Right atrium auricular region (tissue), 2 donors: Measurements from ENCODE around the gene STXBP2. TPM values are rescaled to one million over a fixed set of nuclear protein-coding genes. Genes with fewer than 3 reads are reported as not detected.

Experiments
- DNase-seq: peaks from one replicate; pipeline ENCODE4 v3.0.0-alpha.2; 2019; ENCODE audit warnings: low spot score
- H3K27ac ChIP-seq, 2 donors: fragments of 200-600 bp; sonication (generic); 1 replicate in 1 of 2; 2 replicates in 1 of 2; pipeline ENCODE4 v1.5.1; 2016 to 2019
- H3K27me3 ChIP-seq, 2 donors: fragments of 200-600 bp; sonication (generic); one replicate each; pipeline versions ENCODE4 v1.5.1 to v1.6.0; 2017 to 2019
- H3K36me3 ChIP-seq: fragments of 200-600 bp; sonication (generic); one replicate; pipeline ENCODE4 v1.5.1; 2016
- H3K4me1 ChIP-seq, 2 donors: fragments of 200-600 bp; sonication (generic); one replicate each; pipeline versions ENCODE4 v1.5.1 to v1.6.0; 2017 to 2019
- H3K4me3 ChIP-seq, 2 donors: fragments of 200-600 bp; sonication (generic); 1 replicate in 1 of 2; 2 replicates in 1 of 2; pipeline ENCODE4 v1.5.1; 2017 to 2019; ENCODE audit warnings: mild to moderate bottlenecking in 1 of 2, moderate library complexity in 1 of 2
- H3K9me3 ChIP-seq, 2 donors: fragments of 200-600 bp; sonication (generic); one replicate each; pipeline ENCODE4 v1.5.1; 2019
- total RNA-seq, 2 donors: library from RNA; depleted of rRNA; stranded (reverse); fragments of >200 nt; gene quantifications; one replicate each; pipeline ENCODE4 v1.1.0, GENCODE V29; 2016
- TF ChIP-seq, protein P1 (sequence below), 2 donors: fragments of 200-600 bp; sonication (generic); IDR thresholded peaks; one replicate each; pipeline ENCODE4 v1.5.1; 2019; ENCODE audit warnings: antibody characterized with exemption in 2 of 2

Gene STXBP2
- total RNA-seq, 2 donors from 2014 or later = 6.4 to 14.9 TPM

DNA sequence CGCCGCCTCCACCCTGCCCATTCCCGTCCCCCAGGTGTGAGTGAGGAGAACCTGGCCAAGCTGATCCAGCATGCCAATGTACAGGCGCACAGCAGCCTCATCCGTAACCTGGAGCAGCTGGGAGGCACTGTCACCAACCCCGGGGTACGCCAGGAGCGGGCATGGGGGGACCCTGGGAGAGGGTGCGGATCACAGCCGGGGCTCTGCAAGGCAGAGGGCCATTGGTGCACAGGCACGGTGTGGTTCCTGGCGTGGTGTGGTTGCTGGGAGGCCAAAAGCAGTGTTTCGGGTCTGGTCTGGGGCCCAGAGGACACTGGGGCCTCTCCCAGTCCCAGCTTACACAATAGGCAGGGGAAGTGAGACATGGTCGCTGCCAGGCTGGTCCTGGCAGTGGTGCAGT is 8.3 kb downstream of the STXBP2 start:
- DNase-seq = no peak
- H3K27ac ChIP-seq = no peak overlapping the region
- no peak overlapping the region for H3K4me3 ChIP-seq
- no peaks in the 10 kb centered on the region for H3K9me3 ChIP-seq
- H3K36me3 ChIP-seq = no peaks in the 10 kb centered on the region
- no peaks in the 10 kb centered on the region for H3K27me3 ChIP-seq
- TF ChIP-seq, protein P1, sequence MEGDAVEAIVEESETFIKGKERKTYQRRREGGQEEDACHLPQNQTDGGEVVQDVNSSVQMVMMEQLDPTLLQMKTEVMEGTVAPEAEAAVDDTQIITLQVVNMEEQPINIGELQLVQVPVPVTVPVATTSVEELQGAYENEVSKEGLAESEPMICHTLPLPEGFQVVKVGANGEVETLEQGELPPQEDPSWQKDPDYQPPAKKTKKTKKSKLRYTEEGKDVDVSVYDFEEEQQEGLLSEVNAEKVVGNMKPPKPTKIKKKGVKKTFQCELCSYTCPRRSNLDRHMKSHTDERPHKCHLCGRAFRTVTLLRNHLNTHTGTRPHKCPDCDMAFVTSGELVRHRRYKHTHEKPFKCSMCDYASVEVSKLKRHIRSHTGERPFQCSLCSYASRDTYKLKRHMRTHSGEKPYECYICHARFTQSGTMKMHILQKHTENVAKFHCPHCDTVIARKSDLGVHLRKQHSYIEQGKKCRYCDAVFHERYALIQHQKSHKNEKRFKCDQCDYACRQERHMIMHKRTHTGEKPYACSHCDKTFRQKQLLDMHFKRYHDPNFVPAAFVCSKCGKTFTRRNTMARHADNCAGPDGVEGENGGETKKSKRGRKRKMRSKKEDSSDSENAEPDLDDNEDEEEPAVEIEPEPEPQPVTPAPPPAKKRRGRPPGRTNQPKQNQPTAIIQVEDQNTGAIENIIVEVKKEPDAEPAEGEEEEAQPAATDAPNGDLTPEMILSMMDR (IDR thresholded peaks at IDR 0.05) = no peak
- H3K4me1 ChIP-seq = no peaks in the 10 kb centered on the region

DNA sequence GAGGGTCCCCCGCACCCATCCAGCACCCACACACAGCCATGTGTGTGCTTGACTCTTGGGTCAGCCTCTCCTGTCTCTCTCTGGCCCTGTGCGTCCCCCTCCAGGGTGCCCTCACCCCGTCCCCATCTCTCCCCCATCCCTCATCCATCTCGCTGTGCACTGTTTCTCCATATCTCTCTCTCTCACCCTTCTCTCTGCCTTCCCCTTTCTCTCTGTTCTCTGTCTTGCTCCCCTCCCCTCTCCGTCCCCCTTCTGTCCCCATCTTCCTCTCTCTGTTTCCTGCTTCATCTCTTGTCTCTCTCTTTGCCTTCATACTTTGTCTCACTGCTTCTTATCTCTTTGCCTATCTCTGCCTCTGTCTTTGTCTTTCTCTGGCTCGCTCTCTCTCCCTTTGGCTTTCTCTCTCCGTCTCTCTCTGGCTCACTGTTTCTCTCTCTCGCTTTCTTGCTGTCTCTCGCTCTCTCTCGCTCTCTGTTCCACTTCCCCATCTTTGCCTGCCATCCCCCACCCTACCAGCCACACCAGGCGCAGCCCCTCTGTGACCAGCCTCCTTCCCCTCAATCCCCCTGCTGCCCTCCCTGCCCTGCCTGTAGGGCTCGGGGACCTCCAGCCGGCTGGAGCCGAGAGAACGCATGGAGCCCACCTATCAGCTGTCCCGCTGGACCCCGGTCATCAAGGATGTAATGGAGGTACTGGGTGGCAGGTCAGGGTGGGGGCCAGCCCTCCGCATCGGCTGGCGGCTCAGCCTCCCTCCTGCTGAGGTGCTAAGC is 8.9 kb downstream of the STXBP2 start:
- Histone ChIP-seq H3K27me3 (no peaks in the 10 kb centered on the region), H3K27ac (no peak overlapping the region), H3K36me3 (no peaks in the 10 kb centered on the region), H3K9me3 (no peaks in the 10 kb centered on the region), H3K4me1 (no peaks in the 10 kb centered on the region), H3K4me3 (no peak overlapping the region)
- TF ChIP-seq, protein P1 (IDR thresholded peaks at IDR 0.05) = no peak
- DNase-seq = no peak

GRCh38 chr19:7646426-7646700 is 9.5 kb downstream of the STXBP2 start:
- Histone ChIP-seq H3K4me1 (no peaks in the 10 kb centered on the region), H3K27me3 (no peaks in the 10 kb centered on the region), H3K4me3 (no peak overlapping the region), H3K9me3 (no peaks in the 10 kb centered on the region), H3K27ac (no peak overlapping the region), H3K36me3 (no peaks in the 10 kb centered on the region)
- DNase-seq = no peak
- TF ChIP-seq, protein P1 (IDR thresholded peaks at IDR 0.05) = no peak

- no peaks in the 10 kb centered on the region for H3K36me3 ChIP-seq
- TF ChIP-seq, protein P1 (IDR thresholded peaks at IDR 0.05) = no peak
- H3K4me1 ChIP-seq = peaks cover 0 to 4% of the 10 kb centered on the region in 2 donors
- H3K4me3 ChIP-seq = no peak overlapping the region
- H3K27ac ChIP-seq = no peak overlapping the region
- no peak for DNase-seq
- H3K27me3 ChIP-seq = no peaks in the 10 kb centered on the region
- H3K9me3 ChIP-seq = no peaks in the 10 kb centered on the region
Observed at GRCh38 chr19:7647156-7647555, 10.2 kb downstream of the STXBP2 start.

DNA sequence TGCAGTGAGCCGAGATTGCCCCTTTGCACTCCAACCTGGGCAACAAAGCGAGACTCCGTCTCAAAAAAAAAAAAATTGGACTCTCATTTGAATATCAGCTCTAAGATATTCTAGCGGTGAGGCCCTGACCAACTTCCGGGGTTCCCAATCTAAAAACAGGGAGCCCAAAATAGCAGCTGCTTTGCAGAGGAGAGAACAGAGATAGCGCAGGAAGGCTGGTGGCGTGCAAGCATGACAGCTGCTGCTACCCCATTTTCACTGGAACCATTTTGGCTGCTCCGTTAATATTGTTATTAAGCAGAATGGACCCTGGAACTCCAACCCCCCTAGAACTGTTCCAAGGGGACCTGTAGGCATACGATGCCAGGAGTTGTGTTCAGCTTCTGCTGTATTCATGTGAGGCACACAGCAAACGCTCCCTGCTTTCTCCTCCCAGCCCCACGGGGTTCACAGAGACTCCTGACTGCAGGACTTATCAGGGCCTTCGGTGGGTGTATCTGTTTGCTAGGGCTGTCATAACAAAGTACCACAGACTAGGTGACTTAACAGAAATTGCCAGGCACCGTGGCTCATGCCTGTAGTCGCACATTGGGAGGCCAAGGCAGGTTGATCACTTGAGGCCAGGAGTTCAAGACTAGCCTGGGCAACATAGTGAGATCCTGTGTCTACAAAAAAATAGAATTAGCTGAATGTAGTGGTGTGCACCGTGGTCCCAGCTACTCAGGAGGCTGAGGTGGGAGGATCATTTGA is 11.5 kb downstream of the STXBP2 start:
- Histone ChIP-seq H3K36me3 (no peaks in the 10 kb centered on the region), H3K4me1 (peaks cover 0 to 8% of the 10 kb centered on the region in 2 donors), H3K4me3 (no peak overlapping the region), H3K9me3 (no peaks in the 10 kb centered on the region), H3K27me3 (no peaks in the 10 kb centered on the region), H3K27ac (no peak overlapping the region)
- no peak for DNase-seq
- TF ChIP-seq, protein P1 (IDR thresholded peaks at IDR 0.05) = no peak
